Ascending aorta (tissue), 2 donors: ENCODE results near the gene CNN2. TPM values are rescaled to one million over a fixed set of nuclear protein-coding genes. Genes with fewer than 3 reads are reported as not detected.

Experiments
- DNase-seq, 2 donors: peaks; one replicate each; pipeline ENCODE4 v3.0.0-alpha.2; 2019; ENCODE audit warnings: low spot score in 2 of 2
- H3K27ac ChIP-seq, 2 donors: fragments of 200-600 bp; sonication (generic); one replicate each; pipeline ENCODE4 v1.5.1; 2016 to 2017; ENCODE audit warnings: mild to moderate bottlenecking in 1 of 2
- H3K27me3 ChIP-seq: fragments of 200-600 bp; sonication (generic); one replicate; pipeline ENCODE4 v1.5.1; 2017
- H3K36me3 ChIP-seq, 2 donors: fragments of 200-600 bp; sonication (generic); one replicate each; pipeline ENCODE4 v1.5.1; 2016
- H3K4me1 ChIP-seq, 2 donors: fragments of 200-600 bp; sonication (generic); one replicate each; pipeline ENCODE4 v1.5.1; 2016 to 2017; ENCODE audit warnings: mild to moderate bottlenecking in 1 of 2
- H3K4me3 ChIP-seq, 2 donors: fragments of 200-600 bp; sonication (generic); one replicate each; pipeline ENCODE4 v1.5.1; 2016 to 2017; ENCODE audit warnings: mild to moderate bottlenecking in 1 of 2
- H3K9me3 ChIP-seq, 2 donors: fragments of 200-600 bp; sonication (generic); one replicate each; pipeline ENCODE4 v1.5.1; 2016
- intact Hi-C: fragments of 100-400 bp; cut with DNase I; formaldehyde crosslinking; loops from one replicate; pipeline ENCODE4 v1.15.1; 2023
- total RNA-seq: library from RNA; depleted of rRNA; stranded (reverse); fragments of >200 nt; gene quantifications from one replicate; pipeline ENCODE4 v1.1.0, GENCODE V29; 2016
- TF ChIP-seq, protein P1 (sequence below), 3 experiments: fragments of 200-600 bp in 2 of 3; fragments of 450-650 bp in 1 of 3; sonication (generic) in 2 of 3; IDR thresholded peaks; one replicate each; pipeline ENCODE4 v1.5.1; 2016 to 2019; ENCODE audit warnings: antibody characterized with exemption in 3 of 3, mild to moderate bottlenecking in 1 of 3, moderate library complexity in 1 of 3

The CNN2 gene
- total RNA-seq, 1 donor from 2014 or later: 79.1 TPM

GRCh38 chr19:993361-993830 lies 33.0 kb upstream of the CNN2 start:
- peaks cover 0 to 4% of the 10 kb centered on the region in 2 donors for H3K4me1 ChIP-seq
- no peak overlapping the region for H3K27ac ChIP-seq
- intact Hi-C loops: no loop called here
- H3K4me3 ChIP-seq: no peak overlapping the region
- H3K36me3 ChIP-seq: peaks cover 20 to 56% of the 10 kb centered on the region in 2 donors
- no peaks in the 10 kb centered on the region for H3K9me3 ChIP-seq
- no peak for DNase-seq
- TF ChIP-seq, protein P1, sequence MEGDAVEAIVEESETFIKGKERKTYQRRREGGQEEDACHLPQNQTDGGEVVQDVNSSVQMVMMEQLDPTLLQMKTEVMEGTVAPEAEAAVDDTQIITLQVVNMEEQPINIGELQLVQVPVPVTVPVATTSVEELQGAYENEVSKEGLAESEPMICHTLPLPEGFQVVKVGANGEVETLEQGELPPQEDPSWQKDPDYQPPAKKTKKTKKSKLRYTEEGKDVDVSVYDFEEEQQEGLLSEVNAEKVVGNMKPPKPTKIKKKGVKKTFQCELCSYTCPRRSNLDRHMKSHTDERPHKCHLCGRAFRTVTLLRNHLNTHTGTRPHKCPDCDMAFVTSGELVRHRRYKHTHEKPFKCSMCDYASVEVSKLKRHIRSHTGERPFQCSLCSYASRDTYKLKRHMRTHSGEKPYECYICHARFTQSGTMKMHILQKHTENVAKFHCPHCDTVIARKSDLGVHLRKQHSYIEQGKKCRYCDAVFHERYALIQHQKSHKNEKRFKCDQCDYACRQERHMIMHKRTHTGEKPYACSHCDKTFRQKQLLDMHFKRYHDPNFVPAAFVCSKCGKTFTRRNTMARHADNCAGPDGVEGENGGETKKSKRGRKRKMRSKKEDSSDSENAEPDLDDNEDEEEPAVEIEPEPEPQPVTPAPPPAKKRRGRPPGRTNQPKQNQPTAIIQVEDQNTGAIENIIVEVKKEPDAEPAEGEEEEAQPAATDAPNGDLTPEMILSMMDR (IDR thresholded peaks at IDR 0.05): no peak
- H3K27me3 ChIP-seq: peaks cover 11% of the 10 kb centered on the region

- no peak overlapping the region for H3K27ac ChIP-seq
- DNase-seq: no peak
- peaks cover 20 to 54% of the 10 kb centered on the region in 2 donors for H3K36me3 ChIP-seq
- peaks cover 0 to 4% of the 10 kb centered on the region in 2 donors for H3K4me1 ChIP-seq
- no peaks in the 10 kb centered on the region for H3K9me3 ChIP-seq
- H3K4me3 ChIP-seq: no peak overlapping the region
- peaks cover 11% of the 10 kb centered on the region for H3K27me3 ChIP-seq
- intact Hi-C loops: no loop called here
- TF ChIP-seq, protein P1 (IDR thresholded peaks at IDR 0.05): no peak
Observed at GRCh38 chr19:993831-994393, 32.5 kb upstream of the CNN2 start.

DNA sequence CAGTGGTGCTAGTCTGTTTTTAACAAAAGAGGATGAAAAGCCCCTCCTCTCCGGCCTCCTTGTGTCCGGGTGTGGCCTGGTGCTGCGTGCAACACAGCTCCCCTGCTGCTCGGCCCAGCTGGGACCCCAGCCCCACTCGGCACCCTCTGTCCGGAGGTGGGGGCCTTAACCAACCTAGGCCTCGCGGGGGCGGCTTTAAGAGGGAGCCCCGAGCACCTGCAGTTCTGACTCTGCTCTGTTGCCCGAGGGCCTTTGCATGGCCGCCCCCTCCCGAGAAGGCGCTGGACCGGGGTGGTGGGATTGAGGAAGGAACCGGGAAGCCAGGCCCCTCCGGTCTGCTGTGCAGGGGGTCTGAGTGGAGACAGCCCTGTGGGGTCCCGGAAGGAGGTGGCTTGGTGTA lies 31.9 kb upstream of the CNN2 start:
- DNase-seq: no peak
- no peak overlapping the region for H3K4me3 ChIP-seq
- peaks cover 16 to 49% of the 10 kb centered on the region in 2 donors for H3K36me3 ChIP-seq
- no peaks in the 10 kb centered on the region for H3K9me3 ChIP-seq
- TF ChIP-seq, protein P1 (IDR thresholded peaks at IDR 0.05): no peak
- H3K4me1 ChIP-seq: peaks cover 0 to 4% of the 10 kb centered on the region in 2 donors
- H3K27ac ChIP-seq: no peak overlapping the region
- H3K27me3 ChIP-seq: peaks cover 11% of the 10 kb centered on the region
- intact Hi-C loops: no loop called here

GRCh38 chr19:995051-995827 lies 31.2 kb upstream of the CNN2 start:
- H3K36me3 ChIP-seq: peaks cover 13 to 42% of the 10 kb centered on the region in 2 donors
- peaks cover 0 to 4% of the 10 kb centered on the region in 2 donors for H3K4me1 ChIP-seq
- no peaks in the 10 kb centered on the region for H3K9me3 ChIP-seq
- H3K27me3 ChIP-seq: peaks cover 11% of the 10 kb centered on the region
- H3K4me3 ChIP-seq: no peak overlapping the region
- intact Hi-C loops: no loop called here
- no peak overlapping the region for H3K27ac ChIP-seq
- DNase-seq: no peak
- TF ChIP-seq, protein P1 (IDR thresholded peaks at IDR 0.05): no peak

DNA sequence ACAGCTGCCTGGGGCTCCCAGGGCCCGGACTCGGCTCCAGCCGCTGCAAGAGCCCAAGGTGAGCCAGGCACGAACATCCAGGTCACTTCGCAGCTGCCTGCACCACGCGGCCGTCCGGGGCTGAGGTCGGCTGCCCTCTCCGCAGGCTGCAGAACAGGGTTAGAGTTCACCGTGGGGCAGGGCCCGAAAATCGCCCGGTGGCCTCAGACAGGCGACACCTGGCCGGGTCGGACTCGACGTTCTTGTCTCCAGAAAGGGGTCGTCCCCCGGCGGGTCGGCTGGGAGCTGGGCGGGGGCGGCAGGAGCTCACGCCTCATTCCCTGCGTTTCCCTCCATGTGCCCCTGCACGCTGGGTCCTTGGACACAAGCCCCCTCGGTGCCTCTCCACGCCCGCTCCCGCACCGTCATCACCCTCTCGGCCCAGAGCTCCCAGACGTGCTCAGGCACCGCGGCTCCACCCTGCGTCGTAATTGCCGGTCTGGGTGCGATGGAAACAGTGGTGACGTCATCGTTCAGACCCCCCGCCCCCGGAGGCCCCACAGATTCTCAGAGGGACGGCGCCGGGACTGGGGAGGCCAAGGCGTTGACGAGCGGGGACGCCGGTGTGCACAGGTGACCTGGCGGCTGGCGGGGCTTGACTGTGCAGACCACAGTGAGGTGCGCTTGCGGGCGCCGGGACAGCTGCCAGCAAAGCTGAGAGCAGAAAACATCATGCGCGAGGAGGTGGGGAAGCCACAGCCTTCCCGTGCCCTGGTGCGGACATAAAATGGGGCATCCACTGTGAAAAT lies 30.2 kb upstream of the CNN2 start:
- Histone ChIP-seq H3K27me3 (peaks cover 11% of the 10 kb centered on the region), H3K27ac (no peak overlapping the region), H3K9me3 (no peaks in the 10 kb centered on the region), H3K36me3 (peaks cover 7 to 32% of the 10 kb centered on the region in 2 donors), H3K4me3 (no peak overlapping the region), H3K4me1 (peaks cover 0 to 9% of the 10 kb centered on the region in 2 donors)
- TF ChIP-seq, protein P1 (IDR thresholded peaks at IDR 0.05): no peak
- no peak for DNase-seq
- intact Hi-C loops: no loop called here
